ENCODE results near the gene RGS3.

Gene RGS3

GRCh38 chr9:113514061-113514460 lies 50.5 kb downstream of the RGS3 start:
- no peak for DNase-seq

- no peak for DNase-seq
These were observed 51.2 kb downstream of the RGS3 start for GRCh38 chr9:113514748-113515147.

GRCh38 chr9:113515862-113516261 lies 52.3 kb downstream of the RGS3 start:
- no peak for DNase-seq

GRCh38 chr9:113516840-113517577 lies 53.5 kb downstream of the RGS3 start:
- peak; percentile 57 for DNase-seq

- no peak for DNase-seq
These were observed 56.0 kb downstream of the RGS3 start for GRCh38 chr9:113519426-113520108.

GRCh38 chr9:113520109-113520642 lies 56.6 kb downstream of the RGS3 start:
- DNase-seq: peak; percentile 63

- DNase-seq: no peak
These were observed 58.2 kb downstream of the RGS3 start for GRCh38 chr9:113521693-113522255.

- no peak for DNase-seq
These were observed 58.9 kb downstream of the RGS3 start for GRCh38 chr9:113522419-113522818.

GRCh38 chr9:113522858-113523257 lies 59.3 kb downstream of the RGS3 start:
- DNase-seq: no peak

- peak; percentile 75 for DNase-seq
These were observed 60.1 kb downstream of the RGS3 start for GRCh38 chr9:113523421-113524141.

GRCh38 chr9:113524468-113524867 lies 60.9 kb downstream of the RGS3 start:
- DNase-seq: no peak

- no peak for DNase-seq
These were observed 61.7 kb downstream of the RGS3 start for GRCh38 chr9:113525205-113525604.

- DNase-seq: no peak
These were observed 62.3 kb downstream of the RGS3 start for GRCh38 chr9:113525831-113526230.

GRCh38 chr9:113526231-113526746 lies 62.8 kb downstream of the RGS3 start:
- no peak for DNase-seq

GRCh38 chr9:113526841-113527240 lies 63.3 kb downstream of the RGS3 start:
- no peak for DNase-seq

- DNase-seq: no peak
These were observed 64.6 kb downstream of the RGS3 start for GRCh38 chr9:113528088-113528487.

- no peak for DNase-seq
These were observed 65.3 kb downstream of the RGS3 start for GRCh38 chr9:113528811-113529210.

GRCh38 chr9:113529336-113530009 lies 65.9 kb downstream of the RGS3 start:
- no peak for DNase-seq

- no peak for DNase-seq
These were observed 66.6 kb downstream of the RGS3 start for GRCh38 chr9:113530022-113530635.

- no peak for DNase-seq
These were observed 67.4 kb downstream of the RGS3 start for GRCh38 chr9:113530942-113531341.

- no peak for DNase-seq
These were observed 68.6 kb downstream of the RGS3 start for GRCh38 chr9:113531919-113532808.

Data from activated CD8-positive, alpha-beta memory T cell treated with anti-CD3 and anti-CD28 coated beads, Interleukin-2, amount 50 U/mL, for 4 hours (primary cell).